Endometrium (tissue), 2 donors: ENCODE results near the gene VIT.
"Not testable (repeated sequence)": the region's sequence is repeated elsewhere in the genome, so short reads cannot be mapped to it uniquely, and the experiment has no call there.

ENCODE experiments used
- FAIRE-seq: peaks from 2 replicates; lab custom pipeline; 2012; peaks lifted over from hg19 to GRCh38; lab: Jason Lieb, UNC
- donor health status: control.
- donor health status: control.

VIT gene

GRCh38 chr2:36678856-36679255 lies 17.7 kb upstream of the VIT start:
- FAIRE-seq: no peak

- no peak for FAIRE-seq
Observed at GRCh38 chr2:36680012-36680411, 16.5 kb upstream of the VIT start.

GRCh38 chr2:36682562-36682961 lies 13.9 kb upstream of the VIT start:
- no peak for FAIRE-seq

- no peak for FAIRE-seq
Observed at GRCh38 chr2:36683002-36683401, 13.5 kb upstream of the VIT start.

- FAIRE-seq: not testable (repeated sequence)
Observed at GRCh38 chr2:36688291-36688690, 8.2 kb upstream of the VIT start.

GRCh38 chr2:36689013-36689412 lies 7.5 kb upstream of the VIT start:
- FAIRE-seq: not testable (repeated sequence)

- FAIRE-seq: no peak
Observed at GRCh38 chr2:36692121-36692520, 4.4 kb upstream of the VIT start.

- no peak for FAIRE-seq
Observed at GRCh38 chr2:36693825-36694224, 2.7 kb upstream of the VIT start.

- FAIRE-seq: no peak
Observed at GRCh38 chr2:36695746-36696415, 626 bp upstream of the VIT start.

GRCh38 chr2:36697424-36698066 lies 1.0 kb downstream of the VIT start:
- no peak for FAIRE-seq

GRCh38 chr2:36698993-36699392 lies 2.5 kb downstream of the VIT start:
- FAIRE-seq: no peak

- FAIRE-seq: no peak
Observed at GRCh38 chr2:36700311-36700710, 3.8 kb downstream of the VIT start.

- FAIRE-seq: no peak
Observed at GRCh38 chr2:36701391-36701795, 4.9 kb downstream of the VIT start.

GRCh38 chr2:36701918-36702317 lies 5.4 kb downstream of the VIT start:
- FAIRE-seq: no peak

- no peak for FAIRE-seq
Observed at GRCh38 chr2:36702781-36703180, 6.3 kb downstream of the VIT start.

GRCh38 chr2:36704475-36705150 lies 8.1 kb downstream of the VIT start:
- no peak for FAIRE-seq

GRCh38 chr2:36705326-36706020 lies 9.0 kb downstream of the VIT start:
- FAIRE-seq: no peak

GRCh38 chr2:36706021-36706876 lies 9.7 kb downstream of the VIT start:
- no peak for FAIRE-seq

GRCh38 chr2:36707050-36707449 lies 10.5 kb downstream of the VIT start:
- no peak for FAIRE-seq

GRCh38 chr2:36708041-36708741 lies 11.7 kb downstream of the VIT start:
- peak; percentile 4 for FAIRE-seq

- no peak for FAIRE-seq
Observed at GRCh38 chr2:36710858-36711515, 14.5 kb downstream of the VIT start.
